Fibroblast of skin of left quadriceps (primary cell): ENCODE data around the gene ATP1A3.
"Not testable (repeated sequence)": the region's sequence is repeated elsewhere in the genome, so short reads cannot be mapped to it uniquely, and the experiment has no call there.

Source experiments
- DNase-seq, 2 experiments: peaks; one replicate each; pipeline ENCODE4 v3.0.0-alpha.2; 2013; ENCODE audit warnings: low read depth in 2 of 2

The ATP1A3 gene

DNA sequence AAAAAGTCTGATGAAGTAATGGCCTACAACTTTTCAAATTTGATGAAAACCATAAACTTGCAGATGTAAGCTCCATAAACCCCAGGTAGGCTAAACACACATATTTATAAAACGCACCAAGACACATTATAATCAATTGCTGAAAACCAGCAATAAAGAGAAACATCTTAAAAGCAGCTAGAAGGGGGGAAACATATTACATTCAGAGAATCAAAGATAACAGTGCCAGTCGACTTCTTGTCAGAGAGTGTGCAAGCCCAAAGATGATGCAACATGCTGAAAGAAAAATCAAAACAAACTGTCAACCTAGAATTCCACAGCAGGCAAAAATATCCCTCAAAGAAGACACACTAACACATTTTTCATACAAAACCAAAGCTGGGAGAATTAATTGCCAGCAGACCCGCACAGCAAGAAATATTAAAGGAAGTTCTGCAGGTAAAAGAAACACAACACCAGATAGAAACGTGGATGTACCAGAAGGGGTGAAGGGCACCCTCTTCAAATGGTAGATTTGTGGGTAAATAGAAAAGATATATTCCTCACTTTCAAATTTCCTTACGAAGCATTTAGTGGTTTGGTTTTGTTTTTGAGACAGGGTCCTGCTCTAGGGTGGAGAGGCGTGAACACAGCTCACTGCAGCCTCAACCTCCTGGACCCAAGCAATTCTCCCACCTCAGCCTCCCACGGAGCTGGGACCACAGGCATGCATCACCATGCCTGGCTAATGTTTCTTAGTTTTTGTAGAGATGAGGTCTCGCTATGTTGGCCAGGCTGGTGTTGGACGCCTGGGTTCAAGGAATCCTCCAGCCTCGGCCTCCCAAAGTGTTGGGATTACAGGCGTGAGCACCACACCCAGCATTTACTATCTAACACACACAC is 16.5 kb upstream of the ATP1A3 start:
- DNase-seq, result peak; percentile 44 to 53

DNA sequence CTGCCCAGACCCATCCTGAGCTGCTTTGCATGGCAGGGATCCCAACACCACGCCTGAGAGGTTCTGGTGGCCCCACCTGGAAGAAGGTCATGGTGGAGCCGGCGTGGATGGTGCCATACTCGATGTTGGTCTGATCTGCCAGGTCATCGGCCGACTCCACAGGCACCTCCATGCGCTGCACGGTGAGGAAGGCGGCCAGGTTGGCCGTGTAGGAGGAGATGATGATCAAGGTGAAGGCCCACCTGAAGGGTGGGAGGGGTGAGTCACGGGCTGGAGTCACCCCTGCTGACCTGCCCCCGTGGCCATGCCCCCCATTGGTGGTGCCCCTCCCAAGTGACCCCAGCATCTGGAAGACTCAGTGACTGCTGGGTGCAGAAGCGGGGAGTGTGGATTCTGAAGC is 12.5 kb upstream of the ATP1A3 start:
- no peak for DNase-seq

DNA sequence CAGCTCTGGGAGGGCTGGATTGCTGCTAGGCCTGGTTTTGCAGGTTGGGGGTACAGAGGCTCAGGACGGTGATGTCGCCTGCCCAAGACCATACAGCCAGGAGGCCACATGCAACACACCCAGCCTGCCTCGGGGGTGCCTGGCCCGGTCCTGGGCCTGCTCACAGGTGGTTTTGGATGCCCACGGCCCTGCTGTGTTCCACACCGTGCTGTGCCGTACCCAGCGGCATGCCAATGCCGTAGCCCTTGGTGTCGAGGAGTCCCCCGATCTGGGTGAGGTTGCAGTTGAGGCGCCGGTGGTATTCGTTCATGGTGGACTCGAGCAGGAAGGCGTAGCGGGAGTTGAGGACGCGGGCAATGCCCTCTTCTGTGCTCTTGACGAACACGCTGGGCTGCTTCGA is 11.5 kb upstream of the ATP1A3 start:
- DNase-seq, result no peak

DNA sequence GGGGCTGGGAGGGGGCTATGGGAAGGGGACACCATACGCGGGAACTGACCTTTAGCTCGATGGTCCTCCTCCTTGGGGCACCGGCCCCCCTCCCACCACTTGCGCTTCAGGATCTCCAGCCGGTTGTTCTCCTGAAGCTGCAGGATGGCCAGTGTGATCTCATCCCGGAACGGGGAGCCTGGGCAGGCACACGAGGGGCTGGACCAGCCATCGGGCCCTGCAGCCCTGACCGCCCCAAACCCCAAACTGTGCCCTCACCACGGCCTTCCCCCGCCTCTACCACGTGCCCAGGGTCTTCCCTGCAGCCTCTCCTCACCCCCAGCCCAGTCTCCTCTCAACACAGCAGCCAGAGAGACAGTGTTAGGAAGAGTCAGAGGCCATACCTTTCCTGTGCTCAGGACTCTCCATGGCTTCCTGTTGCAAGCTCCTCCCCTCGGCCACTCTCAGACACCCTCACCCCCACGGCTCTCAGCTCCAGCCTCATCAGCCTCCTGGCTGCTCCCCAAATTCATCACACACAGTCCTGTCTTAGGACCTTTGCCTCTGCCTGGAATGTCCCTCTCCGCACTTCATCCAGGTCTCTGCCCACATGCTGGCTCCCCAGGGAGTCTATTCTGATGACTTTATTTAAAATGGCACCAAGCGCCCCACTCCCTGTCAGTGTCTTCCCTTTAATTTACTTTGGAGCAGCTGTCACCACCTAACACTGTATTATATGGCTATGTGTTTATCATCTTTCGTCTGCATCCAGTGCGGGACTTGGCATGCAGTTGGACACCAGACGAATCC is 9.7 kb upstream of the ATP1A3 start:
- no peak for DNase-seq

DNA sequence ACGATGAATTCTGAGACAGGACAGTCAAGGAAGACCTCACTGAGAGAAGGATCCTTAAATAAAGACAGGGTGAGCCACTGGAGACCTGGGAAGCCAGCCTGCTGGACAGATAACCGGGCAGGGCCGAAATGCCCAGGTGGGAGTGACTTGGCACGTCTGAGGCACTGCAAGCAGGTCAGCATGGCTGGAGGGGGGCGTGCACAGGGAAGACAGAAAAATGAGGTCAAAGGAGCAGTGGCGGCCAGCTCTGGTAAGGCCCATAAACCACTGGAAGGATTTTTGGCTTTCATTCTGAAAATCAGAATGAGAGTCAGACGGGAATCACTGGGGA is 5.8 kb upstream of the ATP1A3 start:
- DNase-seq, result no peak

DNA sequence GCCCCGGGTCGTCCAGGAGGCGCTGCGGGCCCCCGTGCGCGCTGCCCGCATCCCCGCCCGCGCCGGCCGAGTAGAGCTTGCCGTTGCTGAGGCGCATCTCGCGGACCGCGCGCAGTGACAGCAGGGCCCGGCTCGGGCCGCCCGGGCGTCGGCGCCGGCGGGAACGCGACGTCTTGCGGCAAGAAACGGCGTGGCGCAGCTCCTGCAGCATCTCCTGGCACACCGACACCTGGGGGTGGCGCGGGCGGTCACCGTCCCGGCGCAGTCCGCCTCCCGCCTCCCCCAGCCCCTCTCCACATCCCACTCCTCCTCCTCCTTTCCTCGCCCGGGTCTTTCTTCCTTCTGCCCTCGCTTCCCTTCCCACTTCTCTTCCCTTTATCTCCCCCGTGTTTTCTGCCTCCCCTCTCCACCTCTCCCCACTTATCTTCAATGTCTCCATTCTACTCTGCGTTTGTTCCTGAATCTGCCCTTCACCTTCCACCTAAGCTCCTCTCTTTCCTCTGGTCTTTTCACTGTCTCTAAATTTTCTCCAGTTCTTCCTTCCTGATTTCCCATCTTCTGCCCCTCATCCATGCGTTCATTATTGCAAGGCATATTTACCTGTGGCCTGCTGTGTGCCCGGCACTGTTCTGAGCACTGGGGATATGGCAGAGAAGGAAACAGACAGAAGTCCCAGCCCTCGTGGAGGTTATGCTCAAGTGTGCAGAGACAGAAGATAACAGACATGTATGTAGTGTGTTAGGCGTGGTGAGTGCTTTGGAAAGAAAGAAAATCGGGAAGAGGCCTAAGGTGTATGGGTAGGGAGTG is 5.2 kb upstream of the ATP1A3 start:
- DNase-seq, result no peak

DNA sequence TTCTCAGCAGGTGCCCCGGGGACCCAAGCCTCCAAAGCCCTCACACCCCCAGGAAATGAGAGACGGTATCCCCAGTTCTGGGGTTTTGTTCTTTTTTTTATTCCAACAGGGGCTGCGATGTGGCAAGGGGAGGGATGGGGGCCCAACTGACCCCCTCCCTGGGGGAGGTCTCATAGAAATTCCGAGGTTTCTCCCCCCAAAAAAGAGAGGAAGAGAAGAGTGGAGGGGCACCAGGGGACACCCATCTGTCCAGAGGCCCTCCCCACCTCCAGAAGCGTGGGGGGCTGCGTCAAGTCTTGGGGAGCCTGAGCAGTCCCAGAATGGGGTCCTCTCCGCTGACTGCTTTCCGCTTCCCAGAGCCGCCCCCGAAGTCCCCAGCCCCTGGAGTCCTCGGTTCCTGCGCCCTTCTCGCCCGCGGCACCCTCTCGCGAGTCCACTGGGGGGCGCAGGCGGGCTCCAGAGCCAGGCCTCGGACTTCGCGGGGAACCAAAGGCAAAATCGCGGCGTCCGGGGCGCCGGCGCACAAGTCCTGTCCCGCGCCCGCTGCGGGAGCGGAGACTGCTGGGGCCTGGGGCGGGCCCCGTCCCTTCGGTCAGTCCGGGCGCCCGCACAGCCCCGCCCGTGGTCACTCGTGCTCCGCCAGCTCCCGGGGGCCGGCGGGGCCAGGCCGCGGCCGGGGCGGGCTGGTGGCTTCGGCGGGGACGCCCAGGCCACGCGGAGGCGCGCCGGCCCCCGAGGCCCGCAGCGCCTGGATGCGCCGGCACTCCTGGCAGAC is 4.4 kb upstream of the ATP1A3 start:
- no peak for DNase-seq

DNA sequence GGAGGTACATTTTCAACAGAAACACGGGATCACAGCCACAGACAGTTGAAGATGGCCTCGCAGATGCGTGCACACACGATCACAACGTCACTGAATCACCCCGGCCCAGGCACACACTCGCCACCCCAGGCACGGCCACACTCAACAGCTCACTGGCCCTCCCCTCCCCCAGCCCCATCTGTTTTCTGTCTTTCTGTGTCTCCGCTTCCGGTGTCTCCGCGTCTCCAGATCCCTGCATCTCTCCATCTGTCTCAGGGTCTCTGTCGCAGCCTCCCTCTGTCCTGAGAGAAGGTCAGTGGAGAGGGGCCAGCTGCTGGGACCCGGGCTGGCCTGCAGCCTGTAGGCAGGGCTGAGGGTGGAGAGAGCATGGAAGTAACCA is 3.8 kb upstream of the ATP1A3 start:
- DNase-seq, result no peak

DNA sequence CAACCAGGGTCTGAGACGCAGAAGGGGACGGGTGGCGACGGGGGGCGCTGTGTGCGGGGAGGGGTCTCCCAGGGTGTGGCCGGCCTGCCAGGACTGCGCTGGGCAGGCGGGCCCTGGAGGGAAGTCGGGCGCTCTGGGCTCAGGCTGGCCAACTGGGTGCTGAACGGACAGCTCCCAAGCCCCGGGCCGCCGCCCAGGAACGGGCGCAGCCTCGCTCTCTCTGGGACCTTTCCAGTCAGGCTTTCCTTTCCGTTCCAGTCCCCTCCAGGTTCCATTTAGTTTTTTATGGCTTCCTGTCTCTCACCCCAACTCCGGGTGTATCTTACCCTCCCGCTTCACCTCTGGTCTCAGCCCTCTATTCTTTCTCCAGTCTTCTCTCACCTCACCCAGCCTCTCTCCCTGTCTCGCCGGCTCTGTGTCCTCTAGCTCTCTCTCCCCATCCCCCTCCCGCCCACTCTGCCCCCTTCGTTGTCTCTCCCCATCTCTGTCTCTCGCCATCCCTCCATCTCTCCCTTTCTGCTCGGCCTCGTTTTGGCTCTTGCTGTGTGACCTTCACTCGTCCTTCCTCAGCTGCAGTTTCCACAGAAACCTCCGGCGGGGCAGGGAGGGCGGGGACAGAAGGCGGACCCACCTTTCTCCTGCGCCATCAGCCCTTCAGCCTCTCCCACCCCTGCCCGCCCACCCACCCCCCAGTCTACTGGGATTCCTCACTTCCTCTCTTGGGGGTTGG is 3.3 kb upstream of the ATP1A3 start:
- DNase-seq, result no peak

DNA sequence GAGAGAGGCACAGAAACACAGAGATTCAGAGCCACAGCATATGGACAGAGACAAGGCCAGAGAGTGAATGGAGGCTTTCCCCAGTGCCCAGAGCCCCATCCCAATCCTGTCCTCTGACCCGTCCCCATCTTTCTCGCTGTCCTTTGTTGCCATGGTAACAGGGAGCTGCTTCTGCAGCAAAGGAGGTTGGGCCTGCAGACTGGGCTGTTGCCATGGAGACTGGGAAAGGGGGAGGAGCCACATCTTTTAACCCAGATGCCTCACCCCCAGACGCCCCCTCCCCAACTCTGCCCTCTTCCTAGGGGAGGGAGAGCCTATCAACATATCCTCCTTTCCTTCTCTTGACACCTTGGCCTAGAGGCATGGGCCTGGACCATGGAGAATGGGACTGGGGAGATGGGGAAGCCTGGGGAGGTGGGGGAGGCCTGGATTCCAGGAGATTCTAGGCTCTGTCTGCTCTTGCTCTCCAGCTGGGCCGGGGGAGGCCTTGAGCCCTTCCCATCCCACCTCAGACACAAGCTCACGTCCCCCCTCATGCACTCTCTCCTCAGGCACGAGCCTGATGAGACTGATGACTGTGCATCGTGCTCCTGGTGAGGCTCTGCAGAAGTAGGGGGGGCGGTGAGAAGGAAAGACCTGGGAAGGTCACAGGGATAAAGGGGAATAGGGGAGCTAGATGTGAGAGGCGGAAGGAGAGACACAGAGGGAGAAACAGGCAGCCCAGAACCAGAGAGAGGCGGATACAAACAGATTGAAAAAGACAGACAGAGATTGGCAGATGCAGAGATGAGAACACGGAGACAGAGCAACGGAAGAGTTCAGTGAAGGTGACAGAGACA is 2.1 kb upstream of the ATP1A3 start:
- no peak for DNase-seq

DNA sequence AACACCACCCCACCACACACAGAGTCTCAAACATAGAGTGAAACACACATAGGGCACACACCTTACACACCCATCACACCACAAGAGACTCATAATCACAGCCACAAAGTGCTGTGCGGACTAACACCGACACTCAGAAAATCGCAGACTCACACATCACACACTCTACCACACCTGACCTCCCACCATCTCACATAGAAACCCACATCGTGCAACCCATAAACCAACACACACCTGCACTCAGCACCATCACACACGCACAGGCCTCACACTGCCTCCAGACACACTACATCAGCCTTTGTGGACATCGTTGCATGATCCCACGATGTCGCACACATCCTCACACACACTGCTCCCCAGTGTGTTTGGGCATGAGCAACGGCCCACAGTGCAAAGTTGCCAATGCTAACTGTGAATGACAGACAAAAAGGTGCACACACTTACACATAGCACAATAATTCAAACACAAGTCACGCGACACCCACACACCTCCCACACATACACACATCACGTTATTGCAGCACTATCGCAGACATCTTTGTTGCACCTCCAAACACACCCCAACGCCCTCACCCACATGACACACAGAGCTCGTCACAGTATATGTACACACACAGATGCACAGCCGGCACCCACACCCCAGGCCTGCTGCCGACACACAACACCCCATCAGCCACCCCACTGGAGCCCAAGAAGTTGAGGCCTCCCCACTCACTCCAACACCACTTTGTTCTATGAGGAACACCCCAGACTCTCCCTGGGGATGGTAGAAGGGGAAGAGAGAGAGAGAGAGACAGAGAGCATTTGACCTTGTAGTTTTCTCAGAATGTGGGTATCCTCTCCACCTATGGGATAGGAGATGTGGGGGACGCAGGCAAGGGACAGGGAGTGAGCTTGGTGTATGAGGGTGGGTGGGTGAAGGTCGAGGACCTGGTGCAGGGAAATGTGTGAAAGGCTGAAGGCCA is 1.2 kb upstream of the ATP1A3 start:
- DNase-seq, result no peak

DNA sequence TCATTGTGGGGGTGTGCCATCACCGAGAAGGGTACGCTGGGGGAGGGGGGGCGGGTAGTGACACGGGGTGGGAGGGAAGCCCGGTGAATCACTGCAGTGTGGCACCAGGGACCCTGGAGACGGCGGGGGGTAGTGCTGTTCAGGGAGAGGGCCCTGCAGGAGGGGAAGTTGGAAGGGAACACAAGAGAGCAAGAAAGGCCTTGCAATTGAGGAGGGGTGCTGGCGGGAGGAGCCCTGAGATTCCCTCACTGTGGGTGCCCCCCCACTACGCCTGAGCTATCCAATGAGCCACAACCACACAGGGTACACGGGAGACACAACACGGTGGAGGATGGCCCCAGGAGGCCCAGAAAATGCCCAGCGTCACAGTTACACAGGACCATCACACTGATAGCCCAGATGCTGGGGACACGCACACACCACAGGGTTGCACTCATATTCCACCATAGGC is 516 bp upstream of the ATP1A3 start:
- DNase-seq, result no peak

DNA sequence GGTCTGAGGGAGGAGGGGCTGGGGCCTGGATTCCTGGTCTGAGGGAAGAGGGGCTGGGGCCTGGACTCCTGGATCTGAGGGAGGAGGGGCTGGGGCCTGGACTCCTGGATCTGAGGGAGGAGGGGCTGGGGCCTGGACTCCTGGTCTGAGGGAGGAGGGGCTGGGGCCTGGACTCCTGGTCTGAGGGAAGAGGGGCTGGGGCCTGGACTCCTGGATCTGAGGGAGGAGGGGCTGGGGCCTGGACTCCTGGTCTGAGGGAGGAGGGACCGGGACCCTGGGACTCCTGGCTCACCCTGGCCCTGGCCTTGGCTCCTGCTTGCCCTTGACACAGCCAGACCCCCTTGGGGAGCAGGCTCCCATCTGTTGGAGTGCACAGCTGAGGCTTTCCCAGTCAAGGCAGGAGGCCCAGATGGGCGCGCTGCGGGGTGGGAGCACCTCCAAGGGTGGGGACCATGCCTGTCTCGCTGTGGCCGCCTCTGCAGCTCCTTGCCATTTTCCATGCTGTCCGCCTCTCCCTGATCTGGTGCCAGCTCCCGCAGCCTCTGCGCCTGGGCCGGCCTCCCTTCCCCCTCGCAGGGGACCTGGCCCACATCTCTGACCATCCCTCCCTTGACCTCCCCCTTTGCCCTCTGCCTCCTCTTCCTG is 2.0 kb downstream of the ATP1A3 start:
- DNase-seq, result not testable (repeated sequence)

DNA sequence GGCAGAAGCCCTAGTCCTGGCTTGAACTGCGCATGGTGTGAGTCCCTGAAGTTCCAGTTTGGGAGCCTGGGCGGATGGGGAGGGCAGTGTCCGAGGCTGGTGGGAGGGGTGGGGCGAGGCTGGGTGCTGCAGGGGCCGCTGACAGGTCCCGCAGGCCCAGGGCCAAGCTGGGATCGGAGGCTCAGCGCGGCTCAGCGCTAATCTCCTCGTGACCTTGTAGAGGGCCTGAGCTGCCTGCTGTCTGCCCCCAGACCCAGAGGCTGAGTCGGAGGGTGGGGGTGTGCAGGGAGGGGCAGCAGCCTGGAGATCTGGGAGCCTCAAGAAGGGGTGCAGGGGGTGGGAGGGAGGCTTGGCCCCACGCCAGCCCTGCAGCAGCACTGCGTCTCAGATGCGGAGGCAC is 3.0 kb downstream of the ATP1A3 start:
- no peak for DNase-seq

DNA sequence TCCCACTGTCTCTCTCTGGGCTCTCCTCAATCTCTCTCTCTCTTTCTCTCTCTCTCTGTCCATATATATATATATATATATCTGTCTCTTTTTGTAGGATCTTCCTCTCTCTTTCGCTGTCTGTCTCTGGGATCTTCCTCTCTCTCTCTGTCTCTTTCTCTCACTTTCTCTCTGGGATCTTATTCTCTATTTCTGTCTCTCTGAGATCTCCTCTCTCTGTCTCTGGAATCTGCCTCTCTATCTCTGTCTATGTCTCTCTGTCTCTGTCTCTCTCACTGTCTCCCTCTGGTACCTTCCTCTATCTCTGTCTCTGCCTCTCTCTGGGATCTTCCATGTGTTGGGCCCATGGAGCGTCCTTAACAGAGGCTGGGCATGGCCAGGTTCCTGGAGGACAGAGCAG is 3.4 kb downstream of the ATP1A3 start:
- DNase-seq, result no peak

DNA sequence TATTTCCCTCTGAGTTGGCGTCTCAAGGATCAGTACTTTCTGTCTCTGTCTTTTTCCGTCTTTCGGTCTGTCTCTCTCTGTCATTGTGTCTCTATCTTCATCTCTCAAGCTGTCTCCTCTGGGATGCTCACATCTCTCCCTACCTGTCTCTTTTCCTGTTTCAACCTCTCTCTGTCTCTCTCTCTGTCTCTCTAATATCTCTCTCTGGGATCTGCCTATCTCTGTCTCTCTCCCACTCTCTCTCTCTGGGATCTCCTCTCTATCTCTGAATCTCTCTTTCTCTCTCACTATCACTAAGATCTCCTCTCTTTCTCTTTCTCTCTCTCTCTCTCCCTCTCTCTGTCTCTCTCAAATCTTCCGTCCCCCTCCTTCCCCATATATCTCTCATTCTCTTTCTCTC is 4.0 kb downstream of the ATP1A3 start:
- DNase-seq, result no peak

DNA sequence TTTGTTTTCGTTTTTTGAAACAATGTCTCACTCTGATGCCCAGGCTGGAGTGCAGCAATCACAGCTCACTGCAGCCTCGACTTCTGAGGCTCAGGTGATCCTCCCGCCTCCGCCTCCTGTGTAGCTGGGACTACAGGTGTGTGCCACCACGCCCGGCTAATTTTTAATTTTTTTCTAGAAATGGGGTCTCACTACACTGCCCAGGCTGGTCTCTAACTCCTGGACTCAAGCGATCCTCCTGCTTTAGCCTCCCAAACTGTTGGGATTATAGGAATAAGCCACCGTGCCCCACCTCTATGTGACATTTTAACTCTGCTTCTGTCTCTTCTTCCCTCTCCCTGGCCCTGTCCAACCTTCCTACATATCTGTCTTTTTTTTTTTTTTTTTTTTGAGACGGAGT is 5.1 kb downstream of the ATP1A3 start:
- no peak for DNase-seq

DNA sequence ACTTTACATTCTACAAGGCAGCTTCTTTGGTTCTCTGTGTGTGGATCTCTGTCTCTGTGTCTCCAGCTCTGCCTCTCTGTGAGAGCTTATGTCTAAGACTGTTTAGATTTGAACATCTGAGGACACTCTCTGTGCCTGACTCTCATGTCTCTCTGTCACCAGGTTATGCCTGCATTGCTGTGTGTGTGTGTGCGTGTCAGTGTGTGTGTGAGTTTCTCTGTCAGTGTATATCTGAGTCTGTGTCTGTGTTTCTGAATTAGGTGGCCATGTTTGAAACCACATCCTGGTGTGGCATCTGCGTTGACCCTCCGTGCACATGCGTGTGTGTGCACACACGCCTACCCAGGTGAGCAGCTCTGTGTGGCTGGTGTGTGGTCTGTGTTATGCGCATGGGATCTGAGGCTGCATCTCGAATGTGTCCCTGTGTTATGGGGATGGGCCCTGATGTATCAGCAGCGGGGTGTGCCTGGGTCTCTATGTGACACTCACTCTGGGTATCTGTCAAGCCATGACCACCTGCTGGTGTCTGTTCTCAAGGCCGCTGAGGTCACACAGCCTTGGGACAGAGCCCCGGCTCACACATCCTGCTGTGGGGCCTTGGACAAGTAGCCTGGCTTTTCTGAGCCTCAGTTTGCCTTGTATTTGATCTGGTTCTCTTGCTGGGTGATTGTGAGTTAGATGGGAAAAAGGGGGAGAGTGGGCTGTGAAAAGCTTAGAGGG is 6.7 kb downstream of the ATP1A3 start:
- no peak for DNase-seq
